ENCODE results near the gene ATG12.
"Not testable (repeated sequence)": the region's sequence is repeated elsewhere in the genome, so short reads cannot be mapped to it uniquely, and the experiment has no call there.

ATG12 gene

DNA sequence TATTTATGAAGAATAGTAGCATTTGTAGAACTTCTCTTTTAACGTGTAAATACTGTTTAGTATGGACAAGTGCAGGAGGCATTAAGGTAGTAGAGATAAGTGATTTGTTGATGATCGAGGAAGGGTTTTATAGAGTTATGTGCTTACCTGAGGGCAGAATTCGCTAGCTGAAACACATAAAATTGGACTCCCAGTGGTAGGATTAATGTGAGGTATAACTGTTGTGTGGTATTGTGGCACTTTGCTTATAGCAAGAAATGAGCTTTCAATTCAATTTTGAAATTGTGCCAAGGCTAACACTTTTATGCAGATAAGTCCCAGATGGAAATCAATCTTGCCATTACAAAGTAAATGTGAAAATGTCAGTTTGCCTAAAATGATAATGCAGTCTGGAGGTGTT is 1.6 kb upstream of the ATG12 start:
- no peaks in the 10 kb centered on the region for H3K9me3 ChIP-seq (ENCODE audit: control insufficient read depth, insufficient read depth, low read length)
- peaks cover 11% of the 10 kb centered on the region for H3K27me3 ChIP-seq (ENCODE audit: control insufficient read depth, insufficient read depth, low read length)
- no peak overlapping the region for H3K27ac ChIP-seq (ENCODE audit: low read depth, low read length)
- peaks cover 4% of the 10 kb centered on the region; the same call in 1 of the 2 replicates for H3K4me1 ChIP-seq (ENCODE audit: control insufficient read depth, insufficient read depth, low read length)
- H3K9ac ChIP-seq (ENCODE audit: low read depth, low read length), result no peak overlapping the region
- H3K4me3 ChIP-seq (ENCODE audit: low read depth, low read length), result peak overlapping the region; percentile 92
- peaks cover 7% of the 10 kb centered on the region for H3K36me3 ChIP-seq (ENCODE audit: control insufficient read depth, insufficient read depth, low read length)

DNA sequence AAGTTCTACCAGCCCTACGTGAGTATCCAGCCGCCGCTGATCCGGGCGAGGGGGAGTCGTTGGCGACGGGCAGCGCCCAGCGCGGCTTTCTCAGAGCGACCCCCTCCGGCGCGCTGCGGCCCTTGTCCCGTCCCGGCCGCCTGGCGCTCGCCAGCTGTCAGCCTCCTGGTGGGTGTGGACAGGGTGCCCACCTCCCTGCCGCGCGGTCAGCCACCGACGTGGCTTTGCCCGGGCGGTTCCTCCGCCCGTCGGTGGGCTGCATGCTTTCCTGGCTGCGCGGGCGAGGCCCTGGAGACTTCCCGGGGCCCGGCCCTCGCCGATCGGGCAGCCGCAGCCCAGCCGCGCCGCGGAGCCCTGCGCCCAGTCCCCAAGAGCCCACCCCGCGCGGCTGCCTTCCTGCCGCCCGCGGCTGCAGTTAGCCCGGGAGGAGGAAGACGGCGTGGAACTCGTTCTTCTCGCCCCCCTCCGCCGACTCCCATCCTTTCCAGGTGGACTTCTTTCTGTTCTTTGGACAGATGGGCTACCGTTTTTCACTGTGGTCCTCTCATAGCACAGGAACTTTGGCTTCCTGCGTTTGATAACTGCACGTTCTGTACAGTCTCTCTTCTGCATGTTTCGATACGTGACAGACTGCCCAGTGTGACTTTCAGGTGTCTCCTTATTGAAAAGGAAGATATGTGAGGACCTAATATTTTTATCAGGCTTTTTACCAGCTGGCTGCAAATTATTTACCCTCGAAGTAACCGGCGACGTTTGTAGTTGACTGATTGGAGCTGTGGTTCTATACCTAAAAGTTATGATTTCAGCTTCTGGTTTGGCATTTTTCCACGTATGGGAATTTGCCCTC is 947 bp upstream of the ATG12 start:
- peaks cover 11% of the 10 kb centered on the region for H3K27me3 ChIP-seq (ENCODE audit: control insufficient read depth, insufficient read depth, low read length)
- peak overlapping the region; percentile 66 for H3K9ac ChIP-seq (ENCODE audit: low read depth, low read length)
- H3K4me3 ChIP-seq (ENCODE audit: low read depth, low read length), result peak overlapping the region; percentile 92
- peak overlapping the region; percentile 89 for H3K27ac ChIP-seq (ENCODE audit: low read depth, low read length)
- peaks cover 13% of the 10 kb centered on the region for H3K36me3 ChIP-seq (ENCODE audit: control insufficient read depth, insufficient read depth, low read length)
- H3K4me1 ChIP-seq (ENCODE audit: control insufficient read depth, insufficient read depth, low read length), result peaks cover 4% of the 10 kb centered on the region; the same call in 1 of the 2 replicates
- no peaks in the 10 kb centered on the region for H3K9me3 ChIP-seq (ENCODE audit: control insufficient read depth, insufficient read depth, low read length)

DNA sequence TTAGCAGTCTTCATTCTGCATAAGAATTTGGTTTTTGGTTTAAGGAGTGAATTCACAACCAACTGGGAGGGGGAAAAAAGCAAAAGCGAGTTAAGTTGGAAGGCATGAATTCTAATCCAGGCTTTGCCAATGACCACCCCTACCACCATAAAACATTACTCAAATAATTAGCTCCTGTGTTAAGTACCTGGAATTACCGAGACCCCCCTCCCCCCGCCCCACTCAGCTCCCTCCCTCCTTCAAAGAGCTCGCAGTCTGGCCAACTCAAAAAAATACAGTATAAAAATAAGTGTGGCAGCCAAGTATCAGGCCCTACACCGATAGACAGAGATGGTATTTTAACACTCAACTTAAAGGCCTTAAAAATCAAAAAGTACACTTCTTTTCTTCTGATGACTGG is 492 bp downstream of the ATG12 start:
- Histone ChIP-seq H3K36me3 (ENCODE audit: control insufficient read depth, insufficient read depth, low read length) (peaks cover 27% of the 10 kb centered on the region), H3K27ac (ENCODE audit: low read depth, low read length) (peak overlapping the region; percentile 89), H3K4me1 (ENCODE audit: control insufficient read depth, insufficient read depth, low read length) (peaks cover 4% of the 10 kb centered on the region; the same call in 1 of the 2 replicates), H3K9me3 (ENCODE audit: control insufficient read depth, insufficient read depth, low read length) (no peaks in the 10 kb centered on the region), H3K4me3 (ENCODE audit: low read depth, low read length) (peak overlapping the region; percentile 92), H3K27me3 (ENCODE audit: control insufficient read depth, insufficient read depth, low read length) (peaks cover 11% of the 10 kb centered on the region), H3K9ac (ENCODE audit: low read depth, low read length) (peak overlapping the region; percentile 91)

DNA sequence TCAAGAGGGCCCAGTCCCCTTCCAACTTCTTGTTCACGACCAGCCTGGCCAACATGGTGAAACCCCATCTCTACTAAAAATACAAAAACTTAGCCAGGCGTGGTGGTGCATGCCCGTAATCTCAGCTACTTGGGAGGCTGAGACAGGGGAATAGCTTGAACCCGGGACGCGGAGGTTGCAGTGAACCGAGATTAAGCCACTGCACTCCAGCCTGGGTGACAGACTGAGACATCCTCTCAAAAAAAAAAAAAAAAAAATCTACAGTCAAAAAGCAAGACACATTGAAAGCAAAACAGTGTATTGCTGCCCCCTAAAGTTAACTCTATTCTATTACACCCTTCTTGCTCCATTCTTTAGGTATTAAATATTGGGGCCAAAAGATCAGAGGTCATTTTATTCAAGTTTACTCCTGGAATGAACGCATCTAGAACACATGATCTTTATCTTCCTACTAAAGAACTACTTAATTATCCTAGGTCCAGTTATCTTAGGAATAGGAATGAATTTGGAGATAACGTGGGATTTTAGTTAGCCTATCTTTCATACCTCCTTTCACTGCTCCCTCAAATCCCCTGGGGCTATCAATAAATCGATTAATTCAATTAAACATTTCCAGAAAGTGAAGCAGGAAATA is 2.4 kb downstream of the ATG12 start:
- Histone ChIP-seq H3K4me1 (ENCODE audit: control insufficient read depth, insufficient read depth, low read length) (peaks cover 4% of the 10 kb centered on the region; the same call in 1 of the 2 replicates), H3K27me3 (ENCODE audit: control insufficient read depth, insufficient read depth, low read length) (peaks cover 11% of the 10 kb centered on the region), H3K36me3 (ENCODE audit: control insufficient read depth, insufficient read depth, low read length) (peaks cover 46% of the 10 kb centered on the region), H3K9ac (ENCODE audit: low read depth, low read length) (no peak overlapping the region), H3K9me3 (ENCODE audit: control insufficient read depth, insufficient read depth, low read length) (no peaks in the 10 kb centered on the region), H3K4me3 (ENCODE audit: low read depth, low read length) (peak overlapping the region; percentile 92; the same call in 1 of the 2 replicates), H3K27ac (ENCODE audit: low read depth, low read length) (no peak overlapping the region)

DNA sequence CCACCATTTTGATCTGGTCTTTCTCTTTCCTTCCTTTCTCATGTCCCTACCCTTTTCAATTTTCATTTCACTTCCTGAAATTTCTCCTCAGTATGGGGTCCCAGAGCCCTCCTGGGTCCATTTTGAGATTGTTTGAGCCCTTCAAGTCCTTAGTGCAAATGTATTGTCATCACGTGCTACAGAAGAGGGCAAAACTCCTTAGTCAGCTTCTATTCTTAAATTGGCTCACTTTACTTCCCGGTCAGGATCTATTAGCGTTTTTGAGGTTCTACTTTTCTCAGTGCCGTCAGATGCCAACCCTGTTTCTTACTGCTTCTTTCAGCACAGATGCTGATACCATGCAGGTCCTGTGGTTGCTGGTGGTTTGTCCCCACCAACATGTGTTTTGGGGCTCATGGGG is 5.9 kb downstream of the ATG12 start:
- Histone ChIP-seq H3K9me3 (ENCODE audit: control insufficient read depth, insufficient read depth, low read length) (no peaks in the 10 kb centered on the region), H3K9ac (ENCODE audit: low read depth, low read length) (no peak overlapping the region), H3K4me3 (ENCODE audit: low read depth, low read length) (no peak overlapping the region), H3K4me1 (ENCODE audit: control insufficient read depth, insufficient read depth, low read length) (peaks cover 7% of the 10 kb centered on the region), H3K36me3 (ENCODE audit: control insufficient read depth, insufficient read depth, low read length) (peaks cover 74% of the 10 kb centered on the region), H3K27ac (ENCODE audit: low read depth, low read length) (no peak overlapping the region), H3K27me3 (ENCODE audit: control insufficient read depth, insufficient read depth, low read length) (no peaks in the 10 kb centered on the region)

DNA sequence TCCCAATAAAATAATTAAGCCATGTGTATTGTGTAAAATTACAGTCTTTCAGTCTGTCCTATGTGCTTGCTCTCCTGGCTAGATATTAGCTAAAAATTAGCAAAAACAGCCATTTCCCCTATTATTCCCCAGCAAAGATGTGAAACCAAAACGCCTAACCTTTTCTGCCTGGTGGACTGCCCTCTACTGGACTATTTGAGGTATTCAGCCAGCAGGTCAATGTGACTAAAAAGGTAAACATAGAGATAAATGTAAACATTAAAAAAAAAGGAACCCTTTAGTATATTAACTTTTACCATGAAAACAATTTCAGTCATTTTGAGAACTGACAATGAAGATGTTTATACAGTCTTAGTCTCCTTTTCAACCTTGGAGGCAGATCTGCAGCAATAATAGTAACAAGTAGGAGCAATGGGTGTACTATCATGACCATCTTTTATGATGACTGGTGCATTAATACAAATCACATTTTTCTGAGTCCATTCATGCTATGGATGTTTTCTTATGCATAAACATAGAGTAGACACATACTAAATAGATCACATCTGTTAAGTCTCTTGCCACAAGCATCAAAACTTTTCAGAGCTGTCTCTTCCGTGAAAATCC is 10.1 kb downstream of the ATG12 start:
- H3K27ac ChIP-seq (ENCODE audit: low read depth, low read length), result peak overlapping the region; percentile 18
- H3K4me1 ChIP-seq (ENCODE audit: control insufficient read depth, insufficient read depth, low read length), result peaks cover 7% of the 10 kb centered on the region; the same call in 1 of the 2 replicates
- H3K9me3 ChIP-seq (ENCODE audit: control insufficient read depth, insufficient read depth, low read length), result no peaks in the 10 kb centered on the region
- peaks cover 73% of the 10 kb centered on the region for H3K36me3 ChIP-seq (ENCODE audit: control insufficient read depth, insufficient read depth, low read length)
- no peak overlapping the region for H3K9ac ChIP-seq (ENCODE audit: low read depth, low read length)
- H3K4me3 ChIP-seq (ENCODE audit: low read depth, low read length), result no peak overlapping the region
- no peaks in the 10 kb centered on the region for H3K27me3 ChIP-seq (ENCODE audit: control insufficient read depth, insufficient read depth, low read length)

DNA sequence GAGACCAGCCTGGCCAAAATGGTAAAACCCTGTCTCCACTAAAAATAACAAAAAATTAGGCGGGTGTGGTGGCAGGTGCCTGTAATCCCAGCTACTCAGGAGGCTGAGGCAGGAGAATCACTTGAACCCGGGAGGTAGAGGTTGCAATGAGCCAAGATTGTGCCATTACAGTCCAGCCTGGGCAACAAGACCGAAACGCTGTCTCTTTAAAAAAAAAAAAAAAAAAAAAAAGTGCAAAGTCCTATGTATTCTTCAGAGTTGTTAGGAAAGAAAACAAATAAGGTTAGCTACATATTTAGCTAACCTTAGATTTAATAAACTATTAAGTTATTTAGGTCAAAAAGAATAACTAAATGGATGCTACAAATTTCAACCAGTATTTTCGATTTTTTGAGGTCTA is 11.5 kb downstream of the ATG12 start:
- H3K27me3 ChIP-seq (ENCODE audit: control insufficient read depth, insufficient read depth, low read length), result no peaks in the 10 kb centered on the region
- H3K27ac ChIP-seq (ENCODE audit: low read depth, low read length), result no peak overlapping the region
- H3K9ac ChIP-seq (ENCODE audit: low read depth, low read length), result no peak overlapping the region
- peaks cover 2% of the 10 kb centered on the region; the same call in 1 of the 2 replicates for H3K9me3 ChIP-seq (ENCODE audit: control insufficient read depth, insufficient read depth, low read length)
- peaks cover 7% of the 10 kb centered on the region; the same call in 1 of the 2 replicates for H3K4me1 ChIP-seq (ENCODE audit: control insufficient read depth, insufficient read depth, low read length)
- no peak overlapping the region for H3K4me3 ChIP-seq (ENCODE audit: low read depth, low read length)
- H3K36me3 ChIP-seq (ENCODE audit: control insufficient read depth, insufficient read depth, low read length), result peaks cover 59% of the 10 kb centered on the region

DNA sequence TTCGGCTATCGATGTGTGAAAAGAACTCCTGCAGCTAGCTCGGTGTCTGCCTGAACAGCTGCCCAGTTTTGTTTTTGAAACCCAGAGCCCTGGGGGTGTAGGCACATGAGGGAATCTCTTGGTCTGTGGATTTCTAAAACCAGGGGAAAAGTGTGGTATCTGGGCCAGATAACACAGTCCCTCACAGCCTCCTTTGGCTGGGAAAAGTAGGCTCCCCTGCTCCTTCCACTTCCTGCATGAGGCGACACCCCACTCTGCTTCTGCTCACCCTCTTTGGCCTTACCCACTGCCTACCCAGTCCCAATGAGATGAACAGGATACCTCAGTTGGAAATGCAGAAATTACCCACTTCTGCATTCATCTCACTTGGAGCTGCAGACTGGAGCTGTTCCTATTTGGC is 15.4 kb downstream of the ATG12 start:
- no peaks in the 10 kb centered on the region for H3K4me1 ChIP-seq (ENCODE audit: control insufficient read depth, insufficient read depth, low read length)
- no peak overlapping the region for H3K9ac ChIP-seq (ENCODE audit: low read depth, low read length)
- H3K27ac ChIP-seq (ENCODE audit: low read depth, low read length), result no peak overlapping the region
- peaks cover 27% of the 10 kb centered on the region for H3K36me3 ChIP-seq (ENCODE audit: control insufficient read depth, insufficient read depth, low read length)
- H3K27me3 ChIP-seq (ENCODE audit: control insufficient read depth, insufficient read depth, low read length), result no peaks in the 10 kb centered on the region
- no peak overlapping the region for H3K4me3 ChIP-seq (ENCODE audit: low read depth, low read length)
- H3K9me3 ChIP-seq (ENCODE audit: control insufficient read depth, insufficient read depth, low read length), result peaks cover 2% of the 10 kb centered on the region; the same call in 1 of the 2 replicates

DNA sequence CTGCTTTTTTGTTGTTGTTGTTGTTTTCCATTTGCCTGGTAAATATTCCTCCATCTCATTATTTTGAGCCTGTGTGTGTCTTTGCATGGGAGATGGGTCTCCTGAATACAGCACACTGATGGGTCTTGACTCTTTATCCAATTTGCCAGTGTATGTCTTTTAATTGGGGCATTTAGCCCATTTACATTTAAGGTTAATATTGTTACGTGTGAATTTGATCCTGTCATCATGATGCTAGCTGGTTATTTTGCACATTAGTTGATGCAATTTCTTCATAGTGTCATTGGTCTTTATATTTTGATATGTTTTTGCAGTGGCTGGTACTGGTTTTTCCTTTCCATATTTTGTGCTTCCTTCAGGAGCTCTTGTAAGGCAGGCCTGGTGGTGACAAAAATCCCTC is 16.4 kb downstream of the ATG12 start:
- H3K4me1 ChIP-seq (ENCODE audit: control insufficient read depth, insufficient read depth, low read length); H3K9me3 ChIP-seq (ENCODE audit: control insufficient read depth, insufficient read depth, low read length); H3K4me3 ChIP-seq (ENCODE audit: low read depth, low read length); H3K27me3 ChIP-seq (ENCODE audit: control insufficient read depth, insufficient read depth, low read length); H3K9ac ChIP-seq (ENCODE audit: low read depth, low read length); H3K27ac ChIP-seq (ENCODE audit: low read depth, low read length): not testable (repeated sequence)
- H3K36me3 ChIP-seq (ENCODE audit: control insufficient read depth, insufficient read depth, low read length), result peaks cover 17% of the 10 kb centered on the region

DNA sequence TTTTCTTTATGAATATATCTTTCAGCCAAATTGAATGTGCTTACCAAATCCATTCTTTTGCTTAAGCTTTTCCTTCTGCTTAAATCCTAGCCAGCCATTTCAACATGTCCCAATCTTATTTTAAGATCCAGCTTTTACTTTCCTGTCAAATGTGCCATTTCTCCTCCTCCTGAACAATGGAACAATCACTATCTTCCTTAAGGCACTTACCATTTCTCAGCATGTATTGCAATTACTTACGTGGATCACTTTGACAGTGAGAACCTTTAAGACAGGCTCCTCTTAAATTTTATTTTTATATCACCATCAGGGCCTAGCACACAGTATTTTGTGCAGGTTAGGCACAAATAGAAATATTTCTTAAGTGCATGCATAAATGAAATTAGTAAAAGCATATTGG is 20.5 kb downstream of the ATG12 start:
- H3K4me3 ChIP-seq (ENCODE audit: low read depth, low read length), result no peak overlapping the region
- no peaks in the 10 kb centered on the region for H3K4me1 ChIP-seq (ENCODE audit: control insufficient read depth, insufficient read depth, low read length)
- peaks cover 2% of the 10 kb centered on the region; the same call in 1 of the 2 replicates for H3K9me3 ChIP-seq (ENCODE audit: control insufficient read depth, insufficient read depth, low read length)

DNA sequence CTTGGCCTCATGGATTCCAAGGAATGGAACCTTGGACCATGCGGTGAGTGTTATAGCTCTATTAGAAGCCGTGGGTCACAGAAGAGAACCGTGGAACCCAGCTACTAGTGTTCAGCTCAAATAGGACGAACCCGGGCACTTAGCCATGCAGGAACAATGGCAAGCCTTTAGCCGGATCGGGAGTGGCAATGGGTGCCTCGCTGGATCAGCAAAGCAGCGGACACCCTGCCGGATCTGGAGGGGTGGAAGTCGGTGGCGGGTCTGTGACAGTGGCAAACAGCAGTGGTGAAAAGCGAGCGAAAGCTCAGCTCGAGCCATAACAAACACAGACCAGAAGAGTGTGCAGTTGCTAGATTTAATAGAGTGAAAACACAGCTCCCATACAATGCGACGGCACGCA is 22.5 kb downstream of the ATG12 start:
- H3K27me3 ChIP-seq (ENCODE audit: control insufficient read depth, insufficient read depth, low read length), result peaks cover 37% of the 10 kb centered on the region
- no peaks in the 10 kb centered on the region for H3K9me3 ChIP-seq (ENCODE audit: control insufficient read depth, insufficient read depth, low read length)
- H3K4me3 ChIP-seq (ENCODE audit: low read depth, low read length), result no peak overlapping the region
- peaks cover 14% of the 10 kb centered on the region for H3K4me1 ChIP-seq (ENCODE audit: control insufficient read depth, insufficient read depth, low read length)
- no peak overlapping the region for H3K27ac ChIP-seq (ENCODE audit: low read depth, low read length)
- H3K9ac ChIP-seq (ENCODE audit: low read depth, low read length), result no peak overlapping the region
- no peaks in the 10 kb centered on the region for H3K36me3 ChIP-seq (ENCODE audit: control insufficient read depth, insufficient read depth, low read length)

More for the DNA sequence above, 20.5 kb downstream of the ATG12 start:
- H3K27me3 ChIP-seq (ENCODE audit: control insufficient read depth, insufficient read depth, low read length), result peaks cover 16% of the 10 kb centered on the region
- H3K36me3 ChIP-seq (ENCODE audit: control insufficient read depth, insufficient read depth, low read length), result no peaks in the 10 kb centered on the region
- no peak overlapping the region for H3K27ac ChIP-seq (ENCODE audit: low read depth, low read length)
- no peak overlapping the region for H3K9ac ChIP-seq (ENCODE audit: low read depth, low read length)

Measured in HUES48 (cell line).